OCI-LY1 (cell line): ENCODE results near the gene NGFR.
"Not testable (repeated sequence)": the region's sequence is repeated elsewhere in the genome, so short reads cannot be mapped to it uniquely, and the experiment has no call there.

Source experiments
- EZH2 ChIP-seq: fragments of 200-600 bp; sonication (generic), shearing (Covaris generic); IDR thresholded peaks from 2 replicates; pipeline ENCODE4 v1.8.0; 2017; ENCODE audit warnings: borderline replicate concordance, mixed run types, mild to moderate bottlenecking, antibody characterized with exemption, low read length, moderate library complexity, mixed read lengths
- TF ChIP-seq, protein P1 (sequence below): fragments of 200-600 bp; sonication (generic), shearing (Covaris generic); IDR thresholded peaks from 2 replicates; pipeline ENCODE4 v1.5.1; 2017; ENCODE audit warnings: mild to moderate bottlenecking, antibody characterized with exemption, low read length, moderate library complexity, mixed read lengths

GRCh38 chr17:49550764-49551163 lies 55.7 kb downstream of the NGFR start:
- TF ChIP-seq, protein P1, sequence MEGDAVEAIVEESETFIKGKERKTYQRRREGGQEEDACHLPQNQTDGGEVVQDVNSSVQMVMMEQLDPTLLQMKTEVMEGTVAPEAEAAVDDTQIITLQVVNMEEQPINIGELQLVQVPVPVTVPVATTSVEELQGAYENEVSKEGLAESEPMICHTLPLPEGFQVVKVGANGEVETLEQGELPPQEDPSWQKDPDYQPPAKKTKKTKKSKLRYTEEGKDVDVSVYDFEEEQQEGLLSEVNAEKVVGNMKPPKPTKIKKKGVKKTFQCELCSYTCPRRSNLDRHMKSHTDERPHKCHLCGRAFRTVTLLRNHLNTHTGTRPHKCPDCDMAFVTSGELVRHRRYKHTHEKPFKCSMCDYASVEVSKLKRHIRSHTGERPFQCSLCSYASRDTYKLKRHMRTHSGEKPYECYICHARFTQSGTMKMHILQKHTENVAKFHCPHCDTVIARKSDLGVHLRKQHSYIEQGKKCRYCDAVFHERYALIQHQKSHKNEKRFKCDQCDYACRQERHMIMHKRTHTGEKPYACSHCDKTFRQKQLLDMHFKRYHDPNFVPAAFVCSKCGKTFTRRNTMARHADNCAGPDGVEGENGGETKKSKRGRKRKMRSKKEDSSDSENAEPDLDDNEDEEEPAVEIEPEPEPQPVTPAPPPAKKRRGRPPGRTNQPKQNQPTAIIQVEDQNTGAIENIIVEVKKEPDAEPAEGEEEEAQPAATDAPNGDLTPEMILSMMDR, result not testable (repeated sequence)
- TF ChIP-seq EZH2, result not testable (repeated sequence)
